Amniotic stem cell (primary cell): ENCODE data around the gene CNFN.

Source experiments
- DNase-seq: peaks from one replicate; lab custom pipeline; 2025; lab: John Stamatoyannopoulos, UW

Gene CNFN

DNA sequence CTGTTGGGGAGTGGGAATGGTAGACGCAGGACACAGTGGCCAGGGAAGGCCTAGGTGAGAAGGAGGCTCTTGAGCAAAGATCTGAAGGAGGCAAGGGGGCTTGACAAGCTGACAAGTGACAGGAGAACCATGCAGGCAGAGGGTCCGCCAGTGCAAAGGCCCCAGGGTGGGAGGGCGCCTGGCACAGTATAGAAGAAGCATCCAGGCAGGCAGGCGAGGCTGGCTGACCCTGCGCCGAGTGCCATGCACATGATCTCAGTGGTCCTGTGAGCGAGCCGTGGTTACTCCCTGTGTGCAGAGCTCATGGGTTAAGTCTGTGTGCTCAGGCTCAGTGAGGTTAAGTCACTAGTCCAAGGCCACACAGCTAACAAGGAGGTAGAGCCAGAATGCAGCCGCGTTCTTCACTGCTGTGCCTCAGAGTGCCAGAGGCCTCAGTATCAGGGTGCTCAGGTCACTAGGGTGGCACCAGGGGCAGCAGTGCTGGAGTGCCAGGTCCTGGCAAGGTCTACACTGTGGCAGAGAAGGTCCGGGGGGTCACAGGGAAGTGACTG, 15.2 kb downstream of the CNFN start:
- no peak for DNase-seq

DNA sequence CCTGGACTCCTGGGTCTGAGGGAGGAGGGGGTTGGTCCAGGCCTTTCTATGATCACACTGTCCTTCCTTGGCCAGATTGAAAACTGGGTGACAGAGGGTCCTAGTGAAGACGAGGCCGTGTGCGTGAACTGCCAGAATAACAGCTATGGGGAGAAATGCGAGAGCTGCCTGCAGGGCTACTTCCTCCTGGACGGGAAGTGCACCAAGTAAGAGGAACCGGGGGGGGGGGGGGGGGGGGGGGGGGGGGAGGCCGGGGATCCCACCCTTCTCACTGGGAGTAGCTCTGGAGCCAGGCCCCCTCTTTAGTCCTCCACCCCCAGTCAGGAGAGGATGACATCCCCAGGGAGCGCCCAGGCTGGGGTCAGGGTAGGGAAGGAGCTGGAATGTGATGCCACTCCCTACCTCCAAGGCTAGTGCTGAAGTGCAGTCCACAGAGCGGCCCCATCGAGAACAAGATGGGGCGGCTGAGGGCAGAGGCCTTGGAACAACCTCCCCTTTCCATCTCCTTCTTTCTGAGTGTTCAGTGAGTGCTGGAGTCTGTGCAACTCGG, 19.4 kb downstream of the CNFN start:
- no peak for DNase-seq

DNA sequence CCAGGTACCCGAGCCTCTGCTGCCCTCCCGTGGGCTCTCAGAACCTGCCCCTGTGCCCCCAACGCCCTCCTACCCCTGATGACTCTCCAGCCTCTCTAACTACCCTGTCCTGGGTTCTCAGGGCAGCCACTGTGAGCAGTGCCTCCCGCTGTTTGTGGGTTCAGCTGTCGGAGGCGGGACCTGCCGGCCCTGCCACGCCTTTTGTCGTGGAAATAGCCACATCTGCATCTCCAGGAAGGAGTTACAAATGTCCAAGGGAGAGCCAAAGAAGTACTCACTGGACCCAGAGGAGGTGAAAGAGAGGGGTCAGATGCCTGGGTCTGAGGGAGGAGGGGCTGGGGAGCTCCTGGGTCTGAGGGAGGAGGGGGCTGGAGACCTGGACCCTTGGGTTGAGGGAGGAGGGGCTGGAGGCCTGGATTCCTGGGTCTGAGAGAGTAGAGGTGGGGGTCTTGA, 20.0 kb downstream of the CNFN start:
- DNase-seq: no peak

DNA sequence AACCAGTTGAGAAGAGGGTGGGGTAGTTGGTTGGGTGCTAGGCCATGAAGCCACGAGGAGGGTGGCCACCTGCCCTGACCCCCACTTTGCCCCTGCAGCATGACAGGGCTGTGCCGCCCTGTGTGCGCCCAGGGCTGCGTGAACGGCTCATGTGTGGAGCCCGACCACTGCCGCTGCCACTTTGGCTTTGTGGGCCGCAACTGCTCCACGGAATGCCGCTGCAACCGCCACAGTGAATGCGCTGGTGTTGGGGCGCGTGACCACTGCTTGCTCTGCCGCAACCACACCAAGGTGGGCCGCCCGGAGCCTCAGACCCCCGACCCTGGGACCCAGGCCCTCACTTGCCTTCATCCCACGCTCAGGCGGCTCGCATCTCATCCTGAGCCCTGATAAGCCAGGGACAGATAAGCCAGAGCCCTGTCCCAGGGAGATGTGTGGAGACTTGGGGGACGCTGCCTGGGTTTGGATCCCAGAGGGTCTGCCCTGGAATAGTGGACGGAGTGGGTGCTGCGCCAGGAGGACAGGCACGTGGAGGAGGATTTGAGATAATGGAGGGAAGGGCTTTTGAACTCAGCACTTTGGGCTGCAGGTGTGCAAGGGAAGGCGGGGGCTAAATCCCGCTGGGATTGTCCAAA, 20.5 kb downstream of the CNFN start:
- no peak for DNase-seq

DNA sequence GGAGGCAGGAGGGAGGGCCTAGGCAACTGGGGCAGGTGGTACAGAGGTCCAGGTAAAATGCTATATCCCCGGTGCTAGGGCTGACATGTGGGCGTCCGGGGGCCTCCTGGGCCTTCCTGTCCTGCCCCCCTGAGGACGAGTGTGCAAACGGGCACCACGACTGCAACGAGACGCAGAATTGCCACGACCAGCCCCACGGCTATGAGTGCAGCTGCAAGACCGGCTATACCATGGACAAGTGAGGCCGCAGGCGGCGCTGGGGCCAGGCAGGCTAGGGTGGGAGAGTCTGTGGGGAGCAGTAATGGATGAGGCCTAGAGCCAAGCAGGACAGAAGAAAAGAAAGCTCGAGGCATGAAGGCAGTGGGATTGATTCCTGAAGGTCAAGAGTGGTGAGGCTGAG, 21.3 kb downstream of the CNFN start:
- no peak for DNase-seq

DNA sequence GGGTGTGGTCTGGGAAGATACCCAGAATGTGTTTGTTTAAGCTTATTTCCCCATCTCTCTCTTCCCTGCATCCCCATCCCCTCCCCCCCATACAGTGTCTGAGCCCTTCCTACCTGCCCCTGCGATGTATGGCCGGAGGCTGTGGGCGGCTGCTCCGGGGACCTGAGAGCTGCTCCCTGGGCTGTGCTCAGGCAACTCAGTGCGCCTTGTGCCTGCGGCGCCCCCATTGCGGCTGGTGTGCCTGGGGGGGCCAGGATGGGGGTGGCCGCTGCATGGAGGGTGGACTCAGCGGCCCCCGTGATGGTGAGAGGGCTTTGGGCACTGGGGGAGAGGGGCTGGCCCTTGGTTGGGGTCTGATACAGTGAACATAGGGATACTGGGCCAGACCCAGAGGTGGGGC, 21.7 kb downstream of the CNFN start:
- no peak for DNase-seq

DNA sequence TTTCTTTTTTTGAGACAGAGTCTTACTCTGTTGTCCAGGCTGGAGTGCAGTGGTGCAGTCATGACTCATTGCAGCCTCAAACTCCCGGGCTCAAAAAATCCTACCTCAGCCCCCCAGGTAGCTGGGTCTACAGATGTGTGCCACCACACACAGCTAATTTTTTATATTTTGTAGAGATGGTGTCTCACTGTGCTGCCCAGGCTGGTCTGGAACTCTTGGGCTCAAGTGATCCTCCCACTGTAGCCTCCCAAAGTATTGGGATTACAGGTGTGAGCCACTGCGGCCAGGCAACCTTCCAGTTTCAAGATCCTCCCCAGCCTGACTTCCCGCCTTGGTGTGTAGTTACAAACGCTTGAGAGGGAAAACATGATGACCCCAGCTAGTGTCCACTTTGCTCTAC, 22.2 kb downstream of the CNFN start:
- DNase-seq: no peak

DNA sequence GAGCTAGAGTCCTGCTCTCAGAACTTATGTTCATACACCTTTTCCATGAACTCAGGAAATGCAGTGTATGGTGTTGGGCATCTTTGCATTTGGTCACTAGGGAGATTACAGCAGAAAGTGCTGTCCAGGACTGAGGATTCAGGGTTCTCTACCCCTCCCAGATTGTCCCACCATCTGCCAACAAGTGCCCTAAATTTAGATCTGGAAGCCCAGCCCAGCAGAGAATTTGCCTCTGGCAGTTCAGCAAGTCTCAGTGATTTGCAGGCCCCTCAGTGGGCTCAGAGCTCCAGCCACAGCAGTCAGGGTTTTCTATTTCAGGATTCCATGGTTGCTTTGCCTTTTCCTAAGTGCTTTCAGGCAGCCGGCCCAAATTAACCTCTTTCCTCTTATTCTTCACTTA, 23.4 kb downstream of the CNFN start:
- no peak for DNase-seq

DNA sequence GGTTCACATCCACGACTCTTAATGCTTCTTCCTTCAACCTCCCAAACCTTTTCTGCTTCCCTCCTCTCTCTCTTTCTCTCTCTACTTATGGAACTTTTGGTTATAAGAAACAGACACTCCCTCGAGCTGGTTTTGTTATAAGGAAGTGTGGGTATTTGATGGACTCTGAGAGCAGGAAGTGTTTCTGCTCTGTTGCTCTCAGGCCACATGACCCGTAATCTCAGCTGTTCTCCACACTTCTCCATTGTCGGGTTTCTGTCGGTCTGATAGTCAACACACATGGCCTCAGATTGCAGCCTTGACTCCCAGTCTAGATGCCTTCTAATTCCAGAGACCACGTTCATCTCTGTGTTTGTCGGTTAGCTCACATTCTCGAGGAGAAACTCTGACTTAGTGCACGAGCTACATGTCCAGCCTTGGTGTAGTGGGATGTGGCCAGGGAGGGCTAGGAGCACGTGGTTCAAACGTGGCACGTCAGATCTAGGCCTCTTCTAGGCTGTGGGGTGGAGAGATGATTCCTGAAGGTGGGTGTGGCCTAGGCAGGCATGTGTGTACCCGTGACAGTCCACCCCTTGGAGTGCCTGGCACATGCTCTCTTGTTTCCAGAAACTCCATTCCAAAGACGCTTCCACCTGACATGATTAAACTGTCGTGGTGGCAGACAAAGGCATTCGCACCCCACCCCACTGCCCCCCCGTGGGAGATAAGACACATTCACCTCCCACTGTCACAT, 26.3 kb downstream of the CNFN start:
- no peak for DNase-seq

DNA sequence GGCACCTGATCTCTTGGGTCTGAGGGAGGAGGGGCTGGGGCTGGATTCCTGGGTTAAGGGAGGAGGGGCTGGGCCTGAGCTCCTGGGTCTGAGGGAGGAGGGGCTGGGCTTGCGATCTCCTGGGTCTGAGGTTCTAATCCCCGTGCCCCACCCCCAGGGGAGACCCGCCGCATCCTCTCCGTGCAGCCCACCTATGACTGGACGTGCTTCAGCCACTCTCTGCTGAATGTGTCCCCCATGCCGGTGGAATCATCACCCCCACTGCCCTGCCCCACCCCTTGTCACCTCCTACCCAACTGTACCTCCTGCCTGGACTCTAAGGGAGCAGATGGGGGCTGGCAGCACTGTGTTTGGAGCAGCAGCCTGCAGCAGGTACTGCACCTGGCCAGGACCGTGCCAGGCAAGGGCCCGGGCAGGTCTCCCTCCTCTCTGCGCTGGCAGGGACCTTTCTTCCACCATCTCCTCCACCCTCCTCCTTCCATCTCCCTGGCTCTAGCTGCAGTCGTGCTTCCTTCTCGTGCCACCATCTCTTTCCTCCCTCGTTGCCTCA, 27.1 kb downstream of the CNFN start:
- no peak for DNase-seq

DNA sequence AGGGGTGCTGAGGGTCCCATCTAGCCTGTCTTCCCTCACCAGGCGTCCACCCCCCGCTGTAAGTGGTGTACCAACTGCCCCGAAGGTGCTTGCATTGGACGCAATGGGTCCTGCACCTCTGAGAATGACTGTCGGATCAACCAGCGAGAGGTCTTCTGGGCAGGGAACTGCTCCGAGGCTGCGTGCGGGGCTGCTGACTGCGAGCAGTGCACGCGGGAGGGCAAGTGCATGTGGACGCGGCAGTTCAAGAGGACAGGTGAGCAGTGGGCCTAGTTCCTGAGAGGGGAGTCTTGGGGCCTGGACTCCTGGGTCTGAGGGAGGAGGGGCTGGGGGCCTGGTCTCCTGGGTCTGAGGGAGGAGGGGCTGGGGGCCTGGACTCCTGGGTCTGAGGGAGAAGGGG, 27.8 kb downstream of the CNFN start:
- DNase-seq: no peak

DNA sequence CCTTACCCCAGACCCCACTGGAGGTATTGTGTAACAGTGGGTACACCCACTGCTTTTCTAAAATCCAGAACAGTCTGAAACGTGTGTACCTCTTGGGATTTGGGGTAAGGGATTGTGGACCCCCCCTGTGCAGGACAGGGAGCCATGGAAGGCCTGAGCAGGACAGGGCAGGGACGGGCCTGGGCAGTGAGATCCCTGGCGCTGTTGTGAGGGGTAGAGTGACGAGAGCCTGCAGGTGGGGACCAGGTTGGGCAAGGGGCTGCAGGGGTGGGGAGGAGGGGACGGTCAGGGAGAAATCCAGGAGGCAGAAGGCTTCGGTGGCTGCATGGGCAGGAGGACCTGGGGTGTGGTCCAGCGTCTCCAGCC, 28.6 kb downstream of the CNFN start:
- DNase-seq: no peak

DNA sequence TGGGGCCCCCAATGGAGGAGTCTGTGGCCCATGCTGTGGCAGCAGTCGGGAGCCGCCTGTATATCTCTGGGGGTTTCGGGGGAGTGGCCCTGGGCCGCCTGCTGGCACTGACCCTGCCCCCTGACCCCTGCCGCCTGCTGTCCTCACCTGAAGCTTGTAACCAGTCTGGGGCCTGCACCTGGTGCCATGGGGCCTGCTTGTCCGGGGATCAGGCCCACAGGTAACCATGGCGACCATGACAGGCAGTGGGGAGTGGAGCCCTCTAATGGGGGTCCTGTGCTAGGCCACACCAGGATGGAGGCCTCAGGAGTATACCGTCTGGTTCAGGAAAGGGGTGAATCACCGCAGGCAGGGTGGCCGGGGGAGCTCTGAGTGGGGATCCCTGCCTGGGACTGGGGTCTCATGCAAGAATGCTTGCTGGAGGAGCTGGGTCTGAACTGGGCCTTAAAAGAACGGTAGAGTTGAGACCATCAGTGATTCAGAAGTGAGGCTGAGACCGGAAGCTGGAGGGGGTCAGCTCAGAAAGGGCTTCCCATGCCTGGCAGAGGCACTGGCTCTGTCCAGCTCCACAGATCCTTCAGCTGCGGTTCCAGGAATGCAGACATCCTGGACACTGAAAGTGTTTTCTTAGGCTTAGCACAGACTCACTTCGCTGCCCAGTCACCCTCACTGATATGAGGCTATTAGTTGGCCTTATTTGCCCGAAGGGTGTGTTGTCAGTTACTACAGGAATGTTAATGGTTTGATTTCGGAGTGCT, 29.1 kb downstream of the CNFN start:
- DNase-seq: peak; percentile 2

DNA sequence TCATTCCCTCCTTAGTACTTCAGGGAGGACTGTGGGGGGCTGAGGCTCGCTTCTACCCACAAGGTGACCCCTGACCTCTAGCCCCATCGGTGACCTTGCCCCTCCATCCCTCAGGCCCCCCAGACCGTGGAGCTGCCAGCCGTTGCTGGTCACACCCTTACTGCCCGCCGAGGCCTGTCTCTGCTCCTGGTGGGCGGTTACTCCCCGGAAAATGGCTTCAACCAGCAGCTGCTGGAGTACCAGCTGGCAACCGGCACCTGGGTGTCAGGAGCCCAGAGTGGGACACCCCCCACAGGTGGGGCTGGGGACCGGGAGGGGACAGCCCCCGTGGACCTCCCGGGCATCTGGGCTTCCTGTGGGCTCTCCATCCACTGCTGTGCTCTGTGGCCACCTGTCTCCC, 32.8 kb downstream of the CNFN start:
- DNase-seq: no peak

DNA sequence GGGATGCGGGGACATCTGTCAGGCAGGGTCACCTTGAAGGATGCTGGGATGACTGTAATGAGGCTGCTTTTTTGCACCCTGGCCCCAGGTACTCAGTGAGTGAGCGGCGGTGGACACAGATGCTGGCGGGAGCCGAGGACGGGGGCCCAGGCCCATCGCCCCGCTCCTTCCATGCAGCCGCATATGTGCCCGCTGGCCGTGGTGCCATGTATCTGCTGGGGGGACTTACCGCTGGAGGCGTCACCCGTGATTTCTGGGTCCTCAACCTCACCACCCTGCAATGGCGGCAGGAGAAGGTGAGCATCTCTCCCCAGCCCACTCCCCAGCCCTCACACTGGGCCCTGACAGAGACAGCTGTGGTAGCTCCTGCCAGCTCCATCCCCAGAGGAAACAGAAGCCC, 33.4 kb downstream of the CNFN start:
- no peak for DNase-seq

DNA sequence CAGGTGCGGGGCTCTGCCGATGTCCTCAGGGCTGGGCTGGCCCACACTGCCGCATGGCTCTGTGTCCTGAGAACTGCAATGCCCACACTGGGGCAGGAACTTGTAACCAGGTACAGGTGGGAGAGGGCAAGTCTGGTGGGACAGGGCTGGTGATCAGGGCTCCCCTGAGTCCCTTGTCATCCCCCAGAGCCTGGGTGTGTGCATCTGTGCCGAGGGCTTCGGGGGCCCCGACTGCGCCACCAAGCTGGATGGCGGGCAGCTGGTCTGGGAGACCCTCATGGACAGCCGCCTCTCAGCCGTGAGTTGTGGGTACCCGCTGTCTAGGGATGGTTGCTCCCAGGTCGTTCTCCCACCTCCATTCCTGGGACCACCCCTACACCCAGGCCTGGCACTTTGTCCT, 34.2 kb downstream of the CNFN start:
- no peak for DNase-seq

DNA sequence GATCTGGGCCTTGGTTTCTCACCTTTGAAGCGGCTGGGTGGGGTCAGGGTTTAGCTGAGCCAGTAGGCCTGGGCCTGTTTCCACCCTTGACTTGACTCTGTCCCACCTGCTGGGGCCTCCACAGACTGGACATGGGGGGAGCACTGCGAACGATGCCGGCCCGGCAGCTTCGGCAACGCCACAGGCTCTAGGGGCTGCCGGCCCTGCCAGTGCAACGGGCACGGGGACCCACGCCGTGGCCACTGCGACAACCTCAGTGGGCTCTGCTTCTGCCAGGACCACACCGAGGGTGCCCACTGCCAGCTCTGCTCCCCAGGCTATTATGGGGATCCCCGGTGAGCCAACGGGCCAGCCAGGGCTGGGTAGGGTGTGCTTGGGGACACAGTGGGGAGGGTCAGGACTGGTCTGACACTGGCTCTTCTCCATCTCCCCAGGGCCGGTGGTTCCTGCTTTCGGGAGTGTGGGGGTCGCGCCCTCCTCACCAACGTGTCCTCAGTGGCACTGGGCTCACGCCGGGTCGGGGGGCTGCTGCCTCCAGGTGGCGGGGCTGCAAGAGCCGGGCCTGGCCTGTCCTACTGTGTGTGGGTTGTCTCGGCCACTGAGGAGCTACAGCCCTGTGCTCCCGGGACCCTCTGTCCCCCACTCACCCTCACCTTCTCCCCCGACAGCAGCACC, 36.6 kb downstream of the CNFN start:
- DNase-seq: no peak

DNA sequence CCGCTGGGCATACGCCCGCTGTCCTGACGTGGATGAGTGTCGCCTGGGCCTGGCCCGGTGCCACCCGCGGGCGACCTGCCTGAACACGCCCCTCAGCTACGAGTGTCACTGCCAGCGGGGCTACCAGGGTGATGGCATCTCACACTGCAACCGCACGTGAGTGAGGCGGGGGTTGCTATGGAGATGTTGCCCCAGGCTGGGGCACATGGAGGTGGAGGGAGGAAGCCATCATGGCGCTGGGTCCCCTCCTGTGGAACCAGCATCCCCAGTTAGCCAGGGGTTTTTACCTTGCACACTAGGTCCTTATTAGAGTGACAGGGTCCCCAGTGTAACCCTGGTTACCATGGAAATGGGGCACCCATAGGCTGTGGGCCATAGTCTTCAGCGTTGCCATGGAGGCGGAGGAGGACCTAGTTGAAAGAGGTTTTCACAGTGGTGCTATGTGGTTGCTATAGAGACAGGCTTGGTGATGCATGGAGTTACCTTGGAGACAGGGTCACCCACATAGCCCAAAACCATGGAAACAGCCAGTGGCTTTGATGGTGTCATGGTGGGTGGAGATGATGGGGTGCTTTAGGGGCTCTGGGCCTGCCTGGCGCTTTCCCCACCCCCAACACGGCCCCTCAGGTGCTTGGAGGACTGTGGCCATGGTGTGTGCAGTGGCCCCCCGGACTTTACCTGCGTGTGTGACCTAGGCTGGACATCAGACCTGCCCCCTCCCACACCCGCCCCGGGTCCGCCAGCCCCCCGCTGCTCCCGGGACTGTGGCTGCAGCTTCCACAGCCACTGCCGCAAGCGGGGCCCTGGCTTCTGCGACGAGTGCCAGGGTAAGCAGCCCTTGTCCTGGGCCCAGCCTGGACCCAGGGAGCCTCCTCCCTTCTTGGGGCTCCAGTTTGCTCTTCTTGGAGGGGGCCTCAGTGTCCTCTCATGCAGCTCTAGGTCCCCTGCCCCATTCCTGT, 37.5 kb downstream of the CNFN start:
- no peak for DNase-seq

DNA sequence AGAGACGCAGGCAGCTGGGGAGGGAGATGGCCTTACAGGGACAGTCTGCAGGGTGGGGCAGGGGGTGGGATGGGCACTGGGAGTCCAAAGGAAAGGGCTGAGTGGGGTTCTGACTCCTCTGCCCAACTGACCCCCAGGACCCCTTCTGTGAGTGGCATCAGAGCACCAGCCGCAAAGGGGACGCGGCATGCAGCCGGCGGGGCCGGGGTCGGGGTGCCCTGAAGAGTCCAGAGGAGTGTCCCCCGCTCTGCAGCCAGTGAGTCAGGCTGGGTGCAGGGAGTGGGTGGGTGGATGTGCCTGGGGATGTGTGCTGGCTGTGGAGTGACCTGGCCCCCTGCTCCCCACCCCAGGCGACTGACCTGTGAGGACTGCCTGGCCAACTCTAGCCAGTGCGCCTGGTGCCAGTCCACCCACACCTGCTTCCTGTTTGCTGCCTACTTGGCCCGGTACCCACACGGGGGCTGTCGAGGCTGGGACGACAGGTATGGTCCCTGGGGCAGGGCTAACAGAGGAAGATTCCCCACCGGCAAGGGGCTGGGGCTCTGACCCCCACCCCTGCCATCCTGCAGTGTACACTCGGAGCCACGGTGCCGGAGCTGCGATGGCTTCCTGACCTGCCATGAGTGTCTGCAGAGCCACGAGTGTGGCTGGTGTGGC, 38.9 kb downstream of the CNFN start:
- no peak for DNase-seq

DNA sequence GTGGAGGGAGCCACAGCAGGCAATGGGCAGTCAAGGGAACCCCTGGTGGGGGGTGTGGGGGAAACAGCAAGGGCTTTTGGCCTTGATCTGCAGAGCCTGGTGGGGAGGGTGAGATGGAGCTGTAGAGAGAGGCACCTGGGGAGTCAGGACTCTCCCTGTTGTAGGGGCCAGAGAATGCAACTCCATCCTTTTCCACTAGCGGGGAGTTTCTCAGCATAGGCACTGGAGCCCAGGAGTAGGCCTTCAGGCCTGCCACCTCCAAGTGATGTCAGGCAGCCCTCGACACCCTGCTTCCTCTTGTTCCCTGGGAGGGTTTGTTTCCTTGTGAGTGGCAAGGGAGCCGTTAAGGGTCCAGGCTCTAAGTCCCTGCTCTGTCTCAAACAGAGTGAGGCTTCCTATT, 39.7 kb downstream of the CNFN start:
- no peak for DNase-seq
